Common myeloid progenitor, CD34-positive (primary cell): ENCODE results near the gene USF2.

Experiments
- CTCF ChIA-PET: fragments of 350-600 bp; sonication (Branson Sonifier 250); formaldehyde crosslinking; loops from one replicate; lab custom pipeline; 2021; ENCODE audit warnings: antibody characterized with exemption; lab: Charles Lee
- POLR2A ChIA-PET: fragments of 350-600 bp; sonication (Branson Sonifier 250); formaldehyde crosslinking; loops from one replicate; lab custom pipeline; 2021; ENCODE audit warnings: antibody characterized with exemption; lab: Charles Lee
- DNase-seq, 3 donors: peaks; one replicate each; pipeline versions ENCODE4 v3.0.0 to v3.0.0-alpha.2; 2013
- H3K27ac ChIP-seq, 2 experiments: 1 replicate in 1 of 2; 2 replicates in 1 of 2; pipeline ENCODE4 v1.7.0; 2013; ENCODE audit warnings: inconsistent platforms in 2 of 2, low read length in 2 of 2, mild to moderate bottlenecking in 2 of 2, low read depth in 1 of 2, moderate library complexity in 1 of 2; ENCODE audit not compliant: severe bottlenecking in 2 of 2, insufficient read depth in 1 of 2, poor library complexity in 1 of 2
- H3K27me3 ChIP-seq, 5 experiments: replicated peaks in 2 of 5; 1 replicate in 3 of 5; 2 replicates in 2 of 5; pipeline versions ENCODE4 v1.6.1 to v1.7.0; 2013; ENCODE audit warnings: low read length in 4 of 5, mild to moderate bottlenecking in 2 of 5, moderate library complexity in 2 of 5, inconsistent platforms in 1 of 5; ENCODE audit not compliant: insufficient read depth in 5 of 5, control insufficient read depth in 4 of 5
- H3K36me3 ChIP-seq, 4 experiments: 1 replicate in 2 of 4; 2 replicates in 2 of 4; pipeline versions ENCODE4 v1.6.1 to v1.7.0; 2013; ENCODE audit warnings: low read length in 3 of 4, control low read depth in 1 of 4, mild to moderate bottlenecking in 1 of 4; ENCODE audit not compliant: control insufficient read depth in 4 of 4, insufficient read depth in 4 of 4
- H3K4me1 ChIP-seq, 4 experiments: 1 replicate in 3 of 4; 2 replicates in 1 of 4; pipeline versions ENCODE4 v1.6.1 to v1.7.1; 2013; ENCODE audit warnings: low read length in 3 of 4, mild to moderate bottlenecking in 3 of 4, control low read depth in 1 of 4, inconsistent platforms in 1 of 4, moderate library complexity in 1 of 4; ENCODE audit not compliant: control insufficient read depth in 4 of 4, insufficient read depth in 4 of 4; ENCODE audit errors: control extremely low read depth in 1 of 4
- H3K4me3 ChIP-seq, 7 experiments: 1 replicate in 4 of 7; 2 replicates in 3 of 7; pipeline versions ENCODE4 v1.5.1 to v1.7.0; 2013; ENCODE audit warnings: mild to moderate bottlenecking in 7 of 7, low read length in 6 of 7, moderate library complexity in 6 of 7, inconsistent platforms in 2 of 7, low read depth in 2 of 7, control low read depth in 1 of 7; ENCODE audit not compliant: insufficient read depth in 4 of 7, control insufficient read depth in 1 of 7; ENCODE audit errors: extremely low read depth in 1 of 7
- H3K9me3 ChIP-seq, 5 experiments: 1 replicate in 4 of 5; 2 replicates in 1 of 5; pipeline versions ENCODE4 v1.6.1 to v1.7.1; 2013; ENCODE audit warnings: low read length in 4 of 5, mild to moderate bottlenecking in 2 of 5, inconsistent platforms in 1 of 5, low read depth in 1 of 5, moderate library complexity in 1 of 5; ENCODE audit not compliant: control insufficient read depth in 4 of 5, insufficient read depth in 2 of 5; ENCODE audit errors: control extremely low read depth in 1 of 5
- WGBS: methylation state at CpG from one replicate; pipeline ENCODE4 v1.1.5; 2013; ENCODE audit not compliant: insufficient coverage; 5-methylcytosine and 5-hydroxymethylcytosine counted together

USF2 gene

GRCh38 chr19:35317464-35318043, 48.8 kb downstream of the USF2 start:
- 38% methylated on average over 2 of the region's 7 CpGs for WGBS
- Histone ChIP-seq H3K27ac (no peak overlapping the region), H3K4me3 (no peak overlapping the region), H3K27me3 (no peaks in the 10 kb centered on the region), H3K4me1 (peaks cover 12 to 62% (median 49%) of the 10 kb centered on the region in 4 experiments), H3K36me3 (no peaks in the 10 kb centered on the region), H3K9me3 (no peaks in the 10 kb centered on the region)
- CTCF ChIA-PET = interaction anchor here (1.0 to 1.6 kb wide), 3 partner anchors 10 to 14 kb away, joined by 3 to 5 read pairs (median 4); no protein-coding TSS in a partner anchor
- POLR2A ChIA-PET = no interaction called here
- DNase-seq = peak in 1 of 3 donors; percentile 22

- POLR2A ChIA-PET = no interaction called here
- Histone ChIP-seq H3K36me3 (no peaks in the 10 kb centered on the region), H3K27me3 (no peaks in the 10 kb centered on the region), H3K4me3 (peak overlapping the region in 1 of 7 experiments; percentile 3), H3K9me3 (no peaks in the 10 kb centered on the region), H3K27ac (peak overlapping the region in 1 of 2 experiments; percentile 49), H3K4me1 (peaks cover 12 to 55% (median 40%) of the 10 kb centered on the region in 4 experiments)
- 68% methylated on average over 15 of the region's 16 CpGs for WGBS
- CTCF ChIA-PET = interaction anchor here (1.0 to 2.4 kb wide), 3 partner anchors 10 to 14 kb away, joined by 3 to 9 read pairs (median 4); partner anchors contain the start of gene CD22
- peak in 1 of 3 donors; percentile 49 for DNase-seq
Observed at GRCh38 chr19:35318679-35319448, 50.1 kb downstream of the USF2 start.

GRCh38 chr19:35320065-35320713, 51.4 kb downstream of the USF2 start:
- CTCF ChIA-PET = interaction anchor here (1.1 to 2.4 kb wide), 2 partner anchors 12 to 25 kb away, joined by 3 to 9 read pairs; no protein-coding TSS in a partner anchor
- Histone ChIP-seq H3K4me1 (peaks cover 12 to 54% (median 36%) of the 10 kb centered on the region in 4 experiments), H3K4me3 (peak overlapping the region in 3 of 7 experiments; percentile 0 to 59 (median 30)), H3K9me3 (no peaks in the 10 kb centered on the region), H3K27ac (peak overlapping the region in 1 of 2 experiments; percentile 51), H3K27me3 (no peaks in the 10 kb centered on the region), H3K36me3 (no peaks in the 10 kb centered on the region)
- POLR2A ChIA-PET = interaction anchor here (0.6 kb wide), 1 partner anchor 154 kb away, joined by 3 read pairs; no protein-coding TSS in a partner anchor
- peak in 2 of 3 donors; percentile 40 to 47 for DNase-seq
- WGBS = 17% methylated on average over 9 of the region's 12 CpGs

GRCh38 chr19:35321291-35321690, 52.5 kb downstream of the USF2 start:
- POLR2A ChIA-PET = no interaction called here

GRCh38 chr19:35322014-35322413, 53.3 kb downstream of the USF2 start:
- ChIA-PET CTCF (interaction anchor here (2.0 kb wide), 1 partner anchor 31 kb away, joined by 4 read pairs; no protein-coding TSS in a partner anchor), POLR2A (no interaction called here)
- no peaks in the 10 kb centered on the region for H3K9me3 ChIP-seq
- 98% methylated on average over 5 of the region's 9 CpGs for WGBS
- no peak for DNase-seq
- no peak overlapping the region for H3K27ac ChIP-seq
- H3K4me3 ChIP-seq = no peak overlapping the region
- H3K36me3 ChIP-seq = no peaks in the 10 kb centered on the region
- H3K27me3 ChIP-seq = no peaks in the 10 kb centered on the region
- H3K4me1 ChIP-seq = peaks cover 12 to 48% (median 35%) of the 10 kb centered on the region in 4 experiments

More at GRCh38 chr19:35321291-35321690, 52.5 kb downstream of the USF2 start:
- H3K9me3 ChIP-seq = no peaks in the 10 kb centered on the region
- no peak overlapping the region for H3K27ac ChIP-seq
- no peaks in the 10 kb centered on the region for H3K36me3 ChIP-seq
- peaks cover 12 to 48% (median 36%) of the 10 kb centered on the region in 4 experiments for H3K4me1 ChIP-seq
- CTCF ChIA-PET = interaction anchor here (1.1 kb wide), 1 partner anchor 26 kb away, joined by 3 read pairs; no protein-coding TSS in a partner anchor
- no peak for DNase-seq
- 100% methylated on average over 1 of the region's 2 CpGs for WGBS
- H3K27me3 ChIP-seq = no peaks in the 10 kb centered on the region
- no peak overlapping the region for H3K4me3 ChIP-seq

- no peak overlapping the region for H3K4me3 ChIP-seq
- WGBS = 100% methylated on average over 3 of the region's 4 CpGs
- POLR2A ChIA-PET = interaction anchor here (0.7 kb wide), 1 partner anchor 11 kb away, joined by 3 read pairs; no protein-coding TSS in a partner anchor
- DNase-seq = no peak
- peaks cover 0 to 26% (median 19%) of the 10 kb centered on the region in 4 experiments for H3K4me1 ChIP-seq
- CTCF ChIA-PET = interaction anchor here (1.0 to 1.7 kb wide), 4 partner anchors 10 to 146 kb away, joined by 3 to 7 read pairs (median 4); no protein-coding TSS in a partner anchor
- H3K36me3 ChIP-seq = no peaks in the 10 kb centered on the region
- H3K27me3 ChIP-seq = no peaks in the 10 kb centered on the region
- no peak overlapping the region for H3K27ac ChIP-seq
- H3K9me3 ChIP-seq = no peaks in the 10 kb centered on the region
Observed at GRCh38 chr19:35327642-35328041, 58.9 kb downstream of the USF2 start.
